HFFc6 (cell line): Measurements from ENCODE around the gene SPTBN2. TPM values are rescaled to one million over a fixed set of nuclear protein-coding genes. Genes with fewer than 3 reads are reported as not detected.
A peak's percentile ranks its signal among the peaks of the same experiment; 100 is the strongest.

Source experiments
- DNase-seq: peaks from one replicate; pipeline ENCODE4 v3.0.0-alpha.2; 2018
- H3K27ac Mint-ChIP-seq: 2 replicates; pipeline ENCODE4 v1.8.0; 2020; ENCODE audit warnings: mild to moderate bottlenecking, mixed read lengths
- H3K27me3 Mint-ChIP-seq: 2 replicates; pipeline ENCODE4 v1.8.0; 2021; ENCODE audit warnings: mild to moderate bottlenecking, moderate library complexity, mixed read lengths; ENCODE audit not compliant: insufficient read depth
- H3K36me3 Mint-ChIP-seq: 2 replicates; pipeline ENCODE4 v1.8.0; 2021; ENCODE audit warnings: low read depth, mixed read lengths
- H3K4me1 Mint-ChIP-seq: 2 replicates; pipeline ENCODE4 v1.8.0; 2020; ENCODE audit warnings: low read depth, mixed read lengths
- H3K4me3 Mint-ChIP-seq: 2 replicates; pipeline ENCODE4 v1.8.0; 2020; ENCODE audit warnings: mild to moderate bottlenecking, moderate library complexity, mixed read lengths
- H3K9me3 Mint-ChIP-seq: 2 replicates; pipeline ENCODE4 v1.8.0; 2020; ENCODE audit warnings: mild to moderate bottlenecking, mixed read lengths
- total RNA-seq, 6 experiments: library from RNA; stranded (reverse); fragmentation: NEBNext Ultra II Directional; extraction: Animal tissue kit (Norgen Biotek cat#: 25700); gene quantifications; 2 replicates in 1 of 6; 3 replicates in 5 of 6; pipeline ENCODE4 v1.2.3, GENCODE V29; 2021
- TF ChIP-seq, protein P1 (sequence below): fragments of 200-600 bp; sonication (generic); IDR thresholded peaks from 2 replicates; pipeline ENCODE4 v1.5.0; 2021; ENCODE audit warnings: antibody characterized with exemption, mild to moderate bottlenecking

SPTBN2 gene
- total RNA-seq, 6 experiments from 2014 or later = 0.13 to 0.94 (median 0.33) TPM; not detected in 1

- no peaks in the 10 kb centered on the region for H3K9me3 Mint-ChIP-seq
- H3K4me1 Mint-ChIP-seq = no peaks in the 10 kb centered on the region
- H3K27ac Mint-ChIP-seq = no peak overlapping the region; the same call in 1 of the 2 replicates
- no peak overlapping the region for H3K4me3 Mint-ChIP-seq
- peaks cover 24% of the 10 kb centered on the region for H3K36me3 Mint-ChIP-seq
- TF ChIP-seq, protein P1, sequence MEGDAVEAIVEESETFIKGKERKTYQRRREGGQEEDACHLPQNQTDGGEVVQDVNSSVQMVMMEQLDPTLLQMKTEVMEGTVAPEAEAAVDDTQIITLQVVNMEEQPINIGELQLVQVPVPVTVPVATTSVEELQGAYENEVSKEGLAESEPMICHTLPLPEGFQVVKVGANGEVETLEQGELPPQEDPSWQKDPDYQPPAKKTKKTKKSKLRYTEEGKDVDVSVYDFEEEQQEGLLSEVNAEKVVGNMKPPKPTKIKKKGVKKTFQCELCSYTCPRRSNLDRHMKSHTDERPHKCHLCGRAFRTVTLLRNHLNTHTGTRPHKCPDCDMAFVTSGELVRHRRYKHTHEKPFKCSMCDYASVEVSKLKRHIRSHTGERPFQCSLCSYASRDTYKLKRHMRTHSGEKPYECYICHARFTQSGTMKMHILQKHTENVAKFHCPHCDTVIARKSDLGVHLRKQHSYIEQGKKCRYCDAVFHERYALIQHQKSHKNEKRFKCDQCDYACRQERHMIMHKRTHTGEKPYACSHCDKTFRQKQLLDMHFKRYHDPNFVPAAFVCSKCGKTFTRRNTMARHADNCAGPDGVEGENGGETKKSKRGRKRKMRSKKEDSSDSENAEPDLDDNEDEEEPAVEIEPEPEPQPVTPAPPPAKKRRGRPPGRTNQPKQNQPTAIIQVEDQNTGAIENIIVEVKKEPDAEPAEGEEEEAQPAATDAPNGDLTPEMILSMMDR = no peak
- H3K27me3 Mint-ChIP-seq = peaks cover 5% of the 10 kb centered on the region; the same call in 1 of the 2 replicates
- no peak for DNase-seq
Measured at GRCh38 chr11:66663741-66664296, 65.2 kb downstream of the SPTBN2 start.

DNA sequence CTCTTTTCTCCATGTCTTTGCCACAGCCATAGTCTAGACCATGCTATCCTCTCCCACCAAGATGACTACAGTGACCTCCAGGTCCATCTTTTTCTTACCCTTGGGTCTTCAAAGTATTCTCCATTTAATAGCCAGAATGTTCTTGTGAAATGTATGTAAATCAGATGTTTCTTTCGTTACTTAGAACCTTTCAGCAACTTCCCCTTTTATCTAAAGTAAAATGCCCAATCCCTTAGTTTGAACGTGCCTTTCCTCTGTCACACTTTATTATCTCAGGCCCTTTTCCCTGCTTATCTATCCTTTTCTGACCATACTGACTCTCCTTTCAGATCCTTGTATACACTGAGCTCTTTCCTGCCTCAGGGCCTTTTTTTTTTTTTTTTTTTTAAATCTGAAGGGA, 69.3 kb downstream of the SPTBN2 start:
- H3K27me3 Mint-ChIP-seq = peaks cover 6% of the 10 kb centered on the region
- no peaks in the 10 kb centered on the region for H3K9me3 Mint-ChIP-seq
- peaks cover 13% of the 10 kb centered on the region for H3K36me3 Mint-ChIP-seq
- TF ChIP-seq, protein P1 = no peak
- H3K4me3 Mint-ChIP-seq = no peak overlapping the region
- no peak for DNase-seq
- peak overlapping the region; percentile 17; the same call in 1 of the 2 replicates for H3K27ac Mint-ChIP-seq
- no peaks in the 10 kb centered on the region for H3K4me1 Mint-ChIP-seq

GRCh38 chr11:66653123-66653522, 75.9 kb downstream of the SPTBN2 start:
- Mint-ChIP-seq H3K9me3 (no peaks in the 10 kb centered on the region), H3K4me3 (no peak overlapping the region), H3K27me3 (peaks cover 2% of the 10 kb centered on the region), H3K27ac (no peak overlapping the region), H3K4me1 (peaks cover 12% of the 10 kb centered on the region), H3K36me3 (peaks cover 30% of the 10 kb centered on the region)
- no peak for DNase-seq
- TF ChIP-seq, protein P1 = no peak

GRCh38 chr11:66652651-66653050, 76.4 kb downstream of the SPTBN2 start:
- Mint-ChIP-seq H3K36me3 (peaks cover 33% of the 10 kb centered on the region), H3K9me3 (no peaks in the 10 kb centered on the region), H3K27me3 (peaks cover 1% of the 10 kb centered on the region), H3K4me1 (peaks cover 13% of the 10 kb centered on the region), H3K4me3 (no peak overlapping the region), H3K27ac (peak overlapping the region; percentile 34)
- TF ChIP-seq, protein P1 = no peak
- no peak for DNase-seq

DNA sequence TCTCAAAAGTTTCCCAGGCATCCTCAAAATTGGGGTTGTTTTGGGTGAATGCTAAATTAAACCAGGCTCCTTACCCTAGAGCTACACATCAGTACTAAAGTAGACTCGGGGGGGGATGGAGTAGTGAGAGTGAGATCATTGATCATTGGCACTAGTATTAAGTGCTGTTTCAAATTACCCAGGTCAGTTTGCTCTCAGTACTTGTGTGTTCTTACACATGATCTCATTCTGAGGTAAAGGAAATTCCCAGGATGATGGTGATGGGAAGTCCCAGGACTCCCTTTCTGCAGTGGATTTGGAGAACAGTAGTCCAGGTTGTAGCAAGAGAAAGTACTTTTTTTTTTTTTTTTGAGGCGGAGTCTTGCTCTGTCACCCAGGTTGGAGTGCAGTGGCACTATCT, 78.0 kb downstream of the SPTBN2 start:
- no peaks in the 10 kb centered on the region; the same call in 1 of the 2 replicates for H3K27me3 Mint-ChIP-seq
- no peak overlapping the region for H3K4me3 Mint-ChIP-seq
- DNase-seq = no peak
- H3K27ac Mint-ChIP-seq = peak overlapping the region; percentile 48
- TF ChIP-seq, protein P1 = no peak
- H3K4me1 Mint-ChIP-seq = peaks cover 30% of the 10 kb centered on the region
- peaks cover 50% of the 10 kb centered on the region for H3K36me3 Mint-ChIP-seq
- H3K9me3 Mint-ChIP-seq = no peaks in the 10 kb centered on the region
